DMS114 treated with DMSO at 0.1 percent for 48 hours (cell line): ENCODE measurements around the gene CCSER1.
"Not testable (repeated sequence)": the region's sequence is repeated elsewhere in the genome, so short reads cannot be mapped to it uniquely, and the experiment has no call there.

ENCODE experiments used
- DNase-seq: peaks from one replicate; lab custom pipeline; 2025; ENCODE audit not compliant: unreplicated experiment; lab: John Stamatoyannopoulos, UW

CCSER1 gene

GRCh38 chr4:90903413-90903812 is 776.2 kb downstream of the CCSER1 start:
- not testable (repeated sequence) for DNase-seq

GRCh38 chr4:90904021-90904420 is 776.8 kb downstream of the CCSER1 start:
- DNase-seq = no peak

- no peak for DNase-seq
These were observed 779.0 kb downstream of the CCSER1 start for GRCh38 chr4:90906239-90906638.

GRCh38 chr4:90911724-90912434 is 784.7 kb downstream of the CCSER1 start:
- DNase-seq = not testable (repeated sequence)

GRCh38 chr4:90922174-90922573 is 795.0 kb downstream of the CCSER1 start:
- no peak for DNase-seq

- DNase-seq = no peak
These were observed 799.8 kb downstream of the CCSER1 start for GRCh38 chr4:90926957-90927356.

GRCh38 chr4:90943311-90943710 is 816.1 kb downstream of the CCSER1 start:
- DNase-seq = no peak

- no peak for DNase-seq
These were observed 819.8 kb downstream of the CCSER1 start for GRCh38 chr4:90946945-90947344.

- no peak for DNase-seq
These were observed 823.2 kb downstream of the CCSER1 start for GRCh38 chr4:90950385-90950841.

- no peak for DNase-seq
These were observed 823.8 kb downstream of the CCSER1 start for GRCh38 chr4:90951037-90951436.

- DNase-seq = no peak
These were observed 831.2 kb downstream of the CCSER1 start for GRCh38 chr4:90958256-90958895.

GRCh38 chr4:90960433-90960832 is 833.2 kb downstream of the CCSER1 start:
- DNase-seq = no peak

- no peak for DNase-seq
These were observed 833.6 kb downstream of the CCSER1 start for GRCh38 chr4:90960840-90961239.

- DNase-seq = no peak
These were observed 842.8 kb downstream of the CCSER1 start for GRCh38 chr4:90970021-90970420.

- no peak for DNase-seq
These were observed 850.5 kb downstream of the CCSER1 start for GRCh38 chr4:90977726-90978125.

- DNase-seq = no peak
These were observed 852.4 kb downstream of the CCSER1 start for GRCh38 chr4:90979556-90979955.

- no peak for DNase-seq
These were observed 855.6 kb downstream of the CCSER1 start for GRCh38 chr4:90982813-90983212.

GRCh38 chr4:90990284-90990683 is 863.1 kb downstream of the CCSER1 start:
- no peak for DNase-seq

- no peak for DNase-seq
These were observed 865.0 kb downstream of the CCSER1 start for GRCh38 chr4:90992213-90992612.

- DNase-seq = no peak
These were observed 867.8 kb downstream of the CCSER1 start for GRCh38 chr4:90994851-90995574.

- DNase-seq = no peak
These were observed 868.8 kb downstream of the CCSER1 start for GRCh38 chr4:90995996-90996395.

- no peak for DNase-seq
These were observed 869.6 kb downstream of the CCSER1 start for GRCh38 chr4:90996813-90997212.
